NCI-H1694 treated with DMSO at 0.1 percent for 48 hours (cell line): ENCODE data around the gene LRRC8D.

ENCODE experiments used
- DNase-seq: peaks from one replicate; lab custom pipeline; 2025; lab: John Stamatoyannopoulos, UW

Gene LRRC8D

GRCh38 chr1:89941110-89941766 lies 120.4 kb downstream of the LRRC8D start:
- no peak for DNase-seq

- DNase-seq, result no peak
Measured at GRCh38 chr1:89942014-89942413, 121.2 kb downstream of the LRRC8D start.

GRCh38 chr1:89942825-89943658 lies 122.2 kb downstream of the LRRC8D start:
- no peak for DNase-seq

GRCh38 chr1:89943846-89944781 lies 123.3 kb downstream of the LRRC8D start:
- DNase-seq, result no peak

GRCh38 chr1:89945852-89946476 lies 125.1 kb downstream of the LRRC8D start:
- no peak for DNase-seq

GRCh38 chr1:89946532-89946931 lies 125.7 kb downstream of the LRRC8D start:
- DNase-seq, result no peak

- DNase-seq, result no peak
Measured at GRCh38 chr1:89948722-89949345, 128.0 kb downstream of the LRRC8D start.

- no peak for DNase-seq
Measured at GRCh38 chr1:89949991-89950624, 129.3 kb downstream of the LRRC8D start.

GRCh38 chr1:89950703-89951102 lies 129.9 kb downstream of the LRRC8D start:
- no peak for DNase-seq

- DNase-seq, result no peak
Measured at GRCh38 chr1:89951766-89952604, 131.2 kb downstream of the LRRC8D start.

GRCh38 chr1:89952605-89953130 lies 131.8 kb downstream of the LRRC8D start:
- DNase-seq, result no peak

- DNase-seq, result no peak
Measured at GRCh38 chr1:89953131-89953626, 132.3 kb downstream of the LRRC8D start.

- DNase-seq, result no peak
Measured at GRCh38 chr1:89953929-89954328, 133.1 kb downstream of the LRRC8D start.

- DNase-seq, result no peak
Measured at GRCh38 chr1:89954401-89954800, 133.6 kb downstream of the LRRC8D start.

- DNase-seq, result no peak
Measured at GRCh38 chr1:89955311-89956205, 134.7 kb downstream of the LRRC8D start.

GRCh38 chr1:89957107-89957506 lies 136.3 kb downstream of the LRRC8D start:
- DNase-seq, result no peak

GRCh38 chr1:89958851-89959654 lies 138.2 kb downstream of the LRRC8D start:
- DNase-seq, result no peak

GRCh38 chr1:89959719-89960118 lies 138.9 kb downstream of the LRRC8D start:
- no peak for DNase-seq
